Stimulated activated CD4-positive, alpha-beta T cell treated with anti-CD3 and anti-CD28 coated beads, Interleukin-2, amount 100 ng/mL, for 4 hours (primary cell): Measurements from ENCODE around the gene CHEK1.

ENCODE experiments used
- DNase-seq: peaks from one replicate; pipeline ENCODE4 v3.0.0-alpha.2; 2020; ENCODE audit warnings: low read depth

The CHEK1 gene

GRCh38 chr11:125626288-125626950 lies 1.5 kb downstream of the CHEK1 start:
- DNase-seq: no peak

- no peak for DNase-seq
Measured at GRCh38 chr11:125627236-125627910, 2.4 kb downstream of the CHEK1 start.

GRCh38 chr11:125637840-125638239 lies 12.9 kb downstream of the CHEK1 start:
- DNase-seq: no peak

- DNase-seq: no peak
Measured at GRCh38 chr11:125638315-125638714, 13.4 kb downstream of the CHEK1 start.

- DNase-seq: no peak
Measured at GRCh38 chr11:125645871-125646270, 20.9 kb downstream of the CHEK1 start.

GRCh38 chr11:125649465-125650166 lies 24.7 kb downstream of the CHEK1 start:
- DNase-seq: no peak

GRCh38 chr11:125662689-125663088 lies 37.7 kb downstream of the CHEK1 start:
- no peak for DNase-seq

- DNase-seq: no peak
Measured at GRCh38 chr11:125663910-125664309, 38.9 kb downstream of the CHEK1 start.

GRCh38 chr11:125667151-125667550 lies 42.2 kb downstream of the CHEK1 start:
- DNase-seq: no peak

GRCh38 chr11:125670172-125670571 lies 45.2 kb downstream of the CHEK1 start:
- no peak for DNase-seq

- DNase-seq: no peak
Measured at GRCh38 chr11:125671561-125671960, 46.6 kb downstream of the CHEK1 start.

GRCh38 chr11:125674210-125674609 lies 49.2 kb downstream of the CHEK1 start:
- no peak for DNase-seq

GRCh38 chr11:125675196-125675595 lies 50.2 kb downstream of the CHEK1 start:
- no peak for DNase-seq

- DNase-seq: no peak
Measured at GRCh38 chr11:125679397-125679796, 54.4 kb downstream of the CHEK1 start.

- DNase-seq: no peak
Measured at GRCh38 chr11:125679837-125680236, 54.9 kb downstream of the CHEK1 start.

GRCh38 chr11:125680747-125681146 lies 55.8 kb downstream of the CHEK1 start, which contains the start of gene ACRV1:
ACRV1 (minus strand) TSS chr11:125680847; CDS start chr11:125680780, 67 bp downstream.
- no peak for DNase-seq

GRCh38 chr11:125685228-125685627 lies 60.3 kb downstream of the CHEK1 start:
- DNase-seq: no peak

- no peak for DNase-seq
Measured at GRCh38 chr11:125688066-125688465, 63.1 kb downstream of the CHEK1 start.

GRCh38 chr11:125688632-125689031 lies 63.7 kb downstream of the CHEK1 start:
- no peak for DNase-seq

GRCh38 chr11:125689274-125689859 lies 64.4 kb downstream of the CHEK1 start:
- no peak for DNase-seq

- no peak for DNase-seq
Measured at GRCh38 chr11:125690006-125690405, 65.0 kb downstream of the CHEK1 start.

- DNase-seq: no peak
Measured at GRCh38 chr11:125692887-125693286, 67.9 kb downstream of the CHEK1 start.

GRCh38 chr11:125694951-125695350 lies 70.0 kb downstream of the CHEK1 start:
- DNase-seq: no peak
